ENCODE results near the gene CUL2. TPM values are rescaled to one million over a fixed set of nuclear protein-coding genes. Genes with fewer than 3 reads are reported as not detected.
A peak's percentile ranks its signal among the peaks of the same experiment; 100 is the strongest.

The CUL2 gene
- total RNA-seq, 1 experiment from 2014 or later = 32.4 TPM

- in situ Hi-C loops (cut with HindIII; ENCODE audit: low pct_unique_long_range_greater_than_20kb, low sequenced_read_pairs) = no loop called here
- ATAC-seq = no peak; the same call in 1 of the 2 replicates
Observed at GRCh38 chr10:35126062-35126529, 36.0 kb upstream of the CUL2 start.

GRCh38 chr10:35124540-35124939 lies 34.4 kb upstream of the CUL2 start:
- H3K27ac ChIP-seq (ENCODE audit: low read length) = no peak overlapping the region
- no peaks in the 10 kb centered on the region for H3K9me3 ChIP-seq (ENCODE audit: control insufficient read depth, insufficient read depth, low read depth, low read length)
- no peak overlapping the region for H3K4me3 ChIP-seq (ENCODE audit: low read depth in 2 of 2, low read length in 2 of 2)
- in situ Hi-C loops (cut with HindIII; ENCODE audit: low pct_unique_long_range_greater_than_20kb, low sequenced_read_pairs) = no loop called here
- H3K4me1 ChIP-seq (ENCODE audit: control insufficient read depth, insufficient read depth, low read length) = peaks cover 3% of the 10 kb centered on the region; the same call in 1 of the 2 replicates
- no peak for DNase-seq (ENCODE audit: low read depth, low spot score)
- intact Hi-C loops (cut with micrococcal nuclease; ENCODE audit: unreplicated experiment) = no loop called here
- POLR2A ChIA-PET = no interaction called here
- BruUV-seq (replicated peaks) = no TSS peak
- H3K27me3 ChIP-seq (ENCODE audit: control insufficient read depth, insufficient read depth, low read length) = no peaks in the 10 kb centered on the region
- peaks cover 3% of the 10 kb centered on the region; the same call in 1 of the 2 replicates for H3K36me3 ChIP-seq (ENCODE audit: control insufficient read depth, insufficient read depth, low read length)
- ATAC-seq = no peak
- CTCF ChIA-PET = no interaction called here
- TF ChIP-seq, protein P1, sequence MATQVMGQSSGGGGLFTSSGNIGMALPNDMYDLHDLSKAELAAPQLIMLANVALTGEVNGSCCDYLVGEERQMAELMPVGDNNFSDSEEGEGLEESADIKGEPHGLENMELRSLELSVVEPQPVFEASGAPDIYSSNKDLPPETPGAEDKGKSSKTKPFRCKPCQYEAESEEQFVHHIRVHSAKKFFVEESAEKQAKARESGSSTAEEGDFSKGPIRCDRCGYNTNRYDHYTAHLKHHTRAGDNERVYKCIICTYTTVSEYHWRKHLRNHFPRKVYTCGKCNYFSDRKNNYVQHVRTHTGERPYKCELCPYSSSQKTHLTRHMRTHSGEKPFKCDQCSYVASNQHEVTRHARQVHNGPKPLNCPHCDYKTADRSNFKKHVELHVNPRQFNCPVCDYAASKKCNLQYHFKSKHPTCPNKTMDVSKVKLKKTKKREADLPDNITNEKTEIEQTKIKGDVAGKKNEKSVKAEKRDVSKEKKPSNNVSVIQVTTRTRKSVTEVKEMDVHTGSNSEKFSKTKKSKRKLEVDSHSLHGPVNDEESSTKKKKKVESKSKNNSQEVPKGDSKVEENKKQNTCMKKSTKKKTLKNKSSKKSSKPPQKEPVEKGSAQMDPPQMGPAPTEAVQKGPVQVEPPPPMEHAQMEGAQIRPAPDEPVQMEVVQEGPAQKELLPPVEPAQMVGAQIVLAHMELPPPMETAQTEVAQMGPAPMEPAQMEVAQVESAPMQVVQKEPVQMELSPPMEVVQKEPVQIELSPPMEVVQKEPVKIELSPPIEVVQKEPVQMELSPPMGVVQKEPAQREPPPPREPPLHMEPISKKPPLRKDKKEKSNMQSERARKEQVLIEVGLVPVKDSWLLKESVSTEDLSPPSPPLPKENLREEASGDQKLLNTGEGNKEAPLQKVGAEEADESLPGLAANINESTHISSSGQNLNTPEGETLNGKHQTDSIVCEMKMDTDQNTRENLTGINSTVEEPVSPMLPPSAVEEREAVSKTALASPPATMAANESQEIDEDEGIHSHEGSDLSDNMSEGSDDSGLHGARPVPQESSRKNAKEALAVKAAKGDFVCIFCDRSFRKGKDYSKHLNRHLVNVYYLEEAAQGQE (IDR thresholded peaks at IDR 0.05; ENCODE audit: insufficient read depth in 1 of 2, low read depth in 2 of 2, low read length in 1 of 2) = no peak
- TF ChIP-seq CTCF (IDR thresholded peaks at IDR 0.05) = no peak
- TF ChIP-seq SIN3A (IDR thresholded peaks at IDR 0.05; ENCODE audit: borderline replicate concordance, insufficient read depth, low read depth, low read length) = no peak
- no peak for TF ChIP-seq POLR2AphosphoS5 (IDR thresholded peaks at IDR 0.05; ENCODE audit: low read depth, low read length)
- TF ChIP-seq TCF7L2 (IDR thresholded peaks at IDR 0.05; ENCODE audit: low read depth, low read length) = no peak

More at GRCh38 chr10:35126062-35126529, 36.0 kb upstream of the CUL2 start:
- Histone ChIP-seq H3K9me3 (ENCODE audit: control insufficient read depth, insufficient read depth, low read depth, low read length) (no peaks in the 10 kb centered on the region), H3K4me3 (ENCODE audit: low read depth in 2 of 2, low read length in 2 of 2) (peak overlapping the region; percentile 67 to 91), H3K36me3 (ENCODE audit: control insufficient read depth, insufficient read depth, low read length) (peaks cover 3% of the 10 kb centered on the region; the same call in 1 of the 2 replicates), H3K4me1 (ENCODE audit: control insufficient read depth, insufficient read depth, low read length) (peaks cover 3% of the 10 kb centered on the region; the same call in 1 of the 2 replicates), H3K27me3 (ENCODE audit: control insufficient read depth, insufficient read depth, low read length) (no peaks in the 10 kb centered on the region), H3K27ac (ENCODE audit: low read length) (peak overlapping the region; percentile 91)
- CTCF ChIA-PET = interaction anchor here (0.7 to 2.5 kb wide), 2 partner anchors 46 to 70 kb away, joined by 5 to 9 read pairs; no protein-coding TSS in a partner anchor
- TSS peak; percentile 80 for BruUV-seq (replicated peaks)
- intact Hi-C loops (cut with micrococcal nuclease; ENCODE audit: unreplicated experiment) = loop anchor here (2.0 kb wide), 1 partner anchor 71 kb away; no protein-coding TSS in a partner anchor
- TF ChIP-seq, protein P1 (IDR thresholded peaks at IDR 0.05; ENCODE audit: insufficient read depth in 1 of 2, low read depth in 2 of 2, low read length in 1 of 2) = no peak
- TF ChIP-seq CTCF (IDR thresholded peaks at IDR 0.05) (no peak), SIN3A (IDR thresholded peaks at IDR 0.05; ENCODE audit: borderline replicate concordance, insufficient read depth, low read depth, low read length) (no peak), TCF7L2 (IDR thresholded peaks at IDR 0.05; ENCODE audit: low read depth, low read length) (no peak), POLR2AphosphoS5 (IDR thresholded peaks at IDR 0.05; ENCODE audit: low read depth, low read length) (no peak)
- DNase-seq (ENCODE audit: low read depth, low spot score) = no peak
- POLR2A ChIA-PET = interaction anchor here (0.7 to 1.4 kb wide), 2 partner anchors 70 to 455 kb away, joined by 4 to 5 read pairs; no protein-coding TSS in a partner anchor
